HepG2 (cell line): ENCODE measurements around the gene MRPL14. TPM values are rescaled to one million over a fixed set of nuclear protein-coding genes. Genes with fewer than 3 reads are reported as not detected.

Experiments used
- ESRRA ChIP-seq: sonication (generic); formaldehyde crosslinking; IDR thresholded peaks from 2 replicates; pipeline ENCODE4 v1.5.1; 2020; ENCODE audit warnings: mild to moderate bottlenecking, low read depth, missing genetic modification reagents
- KLF12 ChIP-seq: sonication (generic); formaldehyde crosslinking; IDR thresholded peaks from 2 replicates; pipeline ENCODE4 v1.4.0; 2020; ENCODE audit warnings: missing genetic modification reagents, borderline replicate concordance
- NFE2L1 ChIP-seq: sonication (generic); formaldehyde crosslinking; IDR thresholded peaks from 2 replicates; pipeline ENCODE4 v1.4.0; 2020; ENCODE audit warnings: missing genetic modification reagents, mild to moderate bottlenecking, borderline replicate concordance
- POLR2G ChIP-seq: fragments of 200-400 bp; formaldehyde crosslinking; IDR thresholded peaks from 2 replicates; pipeline ENCODE4 v1.6.1; 2018; ENCODE audit warnings: mild to moderate bottlenecking, low read depth, low read length, moderate library complexity
- RELA ChIP-seq: sonication (generic); formaldehyde crosslinking; IDR thresholded peaks from 2 replicates; pipeline ENCODE4 v1.4.0; 2020; ENCODE audit warnings: missing genetic modification reagents
- SRSF1 ChIP-seq: fragments of 200-400 bp; formaldehyde crosslinking; optimal IDR thresholded peaks from 2 replicates; pipeline ENCODE3; 2017; ENCODE audit warnings: mild to moderate bottlenecking, low read depth, low read length, moderate library complexity
- ZBTB38 ChIP-seq: sonication (generic); formaldehyde crosslinking; IDR thresholded peaks from 2 replicates; pipeline ENCODE4 v1.5.1; 2020; ENCODE audit warnings: mild to moderate bottlenecking, missing genetic modification reagents
- ZFP37 ChIP-seq: sonication (generic); formaldehyde crosslinking; IDR thresholded peaks from 2 replicates; pipeline ENCODE4 v1.4.0; 2020; ENCODE audit warnings: missing genetic modification reagents, borderline replicate concordance
- ZFYVE20 ChIP-seq: sonication (generic); formaldehyde crosslinking; IDR thresholded peaks from 2 replicates; pipeline ENCODE4 v1.8.0; 2023; ENCODE audit warnings: low read depth, mild to moderate bottlenecking, moderate library complexity, missing genetic modification reagents, borderline replicate concordance
- ZMAT3 ChIP-seq: sonication (generic); formaldehyde crosslinking; conservative IDR thresholded peaks from 2 replicates; pipeline ENCODE4 v1.7.0; 2021; ENCODE audit warnings: missing genetic modification reagents
- ZNF136 ChIP-seq: sonication (generic); formaldehyde crosslinking; IDR thresholded peaks from 2 replicates; pipeline ENCODE4 v1.8.1; 2022; ENCODE audit warnings: low read depth, mild to moderate bottlenecking, moderate library complexity, missing genetic modification reagents
- ZNF30 ChIP-seq: sonication (generic); formaldehyde crosslinking; IDR thresholded peaks from 2 replicates; pipeline ENCODE4 v1.5.0; 2020; ENCODE audit warnings: mild to moderate bottlenecking, missing genetic modification reagents
- ZNF552 ChIP-seq: sonication (generic); formaldehyde crosslinking; IDR thresholded peaks from 2 replicates; pipeline ENCODE4 v1.9.0; 2022; ENCODE audit warnings: missing genetic modification reagents, mild to moderate bottlenecking, borderline replicate concordance
- ZNF749 ChIP-seq: sonication (generic); formaldehyde crosslinking; IDR thresholded peaks from 2 replicates; pipeline ENCODE4 v1.8.0; 2022; ENCODE audit warnings: mild to moderate bottlenecking, missing genetic modification reagents, moderate library complexity, borderline replicate concordance
- polyA plus RNA-seq, 8 experiments: library from polyadenylated mRNA; depleted of rRNA in 3 of 8; stranded (reverse) in 7 of 8; unstranded in 1 of 8; fragments of >200 nt; fragmentation: Illumina TruSeq in 4 of 8; extraction: Trizol in 4 of 8; gene quantifications; 2 replicates each; pipeline versions ENCODE4 v1.2.1 to v1.2.3, GENCODE V29; 2011 to 2016; ENCODE audit warnings: low read depth in 4 of 8, missing spikeins in 1 of 8, mixed read lengths in 1 of 8; ENCODE audit not compliant: insufficient read depth in 1 of 8
- total RNA-seq, 5 experiments: library from RNA; depleted of rRNA; stranded (reverse); fragments of >200 nt; fragmentation: Illumina TruSeq; extraction: Trizol; gene quantifications; 2 replicates each; pipeline ENCODE4 v1.2.3, GENCODE V29; 2016; ENCODE audit warnings: low read depth in 1 of 5
- TF ChIP-seq, protein P1 (sequence below): sonication (generic); formaldehyde crosslinking; IDR thresholded peaks from 2 replicates; pipeline ENCODE4 v1.5.1; 2020; ENCODE audit warnings: mild to moderate bottlenecking, missing genetic modification reagents, borderline replicate concordance
- TF ChIP-seq, protein P2 (sequence below): IDR thresholded peaks from 2 replicates; pipeline ENCODE4 v1.6.1; 2012; ENCODE audit warnings: inconsistent platforms
- TF ChIP-seq, protein P3 (sequence below): IDR thresholded peaks from 2 replicates; pipeline ENCODE4 v1.6.1; 2016; ENCODE audit warnings: mild to moderate bottlenecking, missing biosample characterization, missing genetic modification reagents
- TF ChIP-seq, protein P4 (sequence below): sonication (generic); formaldehyde crosslinking; IDR thresholded peaks from 2 replicates; pipeline ENCODE4 v1.4.0; 2020; ENCODE audit warnings: mild to moderate bottlenecking, missing genetic modification reagents
- TF ChIP-seq, protein P5 (sequence below): sonication (generic); formaldehyde crosslinking; IDR thresholded peaks from 2 replicates; pipeline ENCODE4 v1.8.1; 2023; ENCODE audit warnings: mild to moderate bottlenecking, inconsistent platforms, moderate library complexity, missing genetic modification reagents, borderline replicate concordance

The MRPL14 gene
- total and polyA plus RNA-seq, 2 of the 13 experiments (the other 11 are each of a cell fraction or from before 2014, with no cell fraction given): 157 to 178 TPM

DNA sequence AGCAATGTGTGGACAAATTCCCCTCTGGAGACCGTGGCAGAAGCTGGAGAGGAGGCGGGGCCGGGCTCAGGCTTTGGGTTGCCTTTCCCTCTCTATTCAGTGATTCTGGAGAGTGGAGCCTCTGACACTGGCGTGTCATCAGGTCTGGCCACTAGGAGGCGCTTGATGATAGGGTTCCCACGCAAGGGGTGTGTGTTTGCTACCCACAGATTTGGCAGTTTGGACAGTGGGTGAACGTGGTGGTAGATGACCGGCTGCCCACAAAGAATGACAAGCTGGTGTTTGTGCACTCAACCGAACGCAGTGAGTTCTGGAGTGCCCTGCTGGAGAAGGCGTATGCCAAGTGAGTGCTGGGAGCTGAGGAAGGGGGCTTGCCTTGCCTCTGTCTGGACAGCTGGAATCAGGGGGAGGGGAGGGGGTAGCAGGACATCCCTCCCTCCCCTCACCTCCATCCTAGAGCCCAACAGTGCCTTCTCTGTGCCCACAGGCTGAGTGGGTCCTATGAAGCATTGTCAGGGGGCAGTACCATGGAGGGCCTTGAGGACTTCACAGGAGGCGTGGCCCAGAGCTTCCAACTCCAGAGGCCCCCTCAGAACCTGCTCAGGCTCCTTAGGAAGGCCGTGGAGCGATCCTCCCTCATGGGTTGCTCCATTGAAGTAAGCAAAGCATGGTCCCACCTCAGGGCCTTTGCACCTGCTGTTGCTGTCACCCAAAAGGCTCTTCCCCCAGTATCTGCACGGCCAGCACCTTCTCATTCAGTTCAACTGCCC is 45.7 kb upstream of the MRPL14 start (continued):
- TF ChIP-seq ZNF136 (CRISPR knock-in tag) (no peak), ZNF749 (CRISPR knock-in tag) (0 out of 2 replicates have a peak, but pooled peaks have one; percentile 17), ZBTB38 (CRISPR knock-in tag) (0 out of 2 replicates have a peak, but pooled peaks have one; percentile 34), SRSF1 (no peak), ZFYVE20 (CRISPR knock-in tag) (no peak), POLR2G (no peak), ZNF30 (no peak), NFE2L1 (CRISPR knock-in tag) (no peak), ESRRA (CRISPR knock-in tag) (no peak), RELA (CRISPR knock-in tag) (no peak), KLF12 (CRISPR knock-in tag) (no peak), ZFP37 (CRISPR knock-in tag) (peak; percentile 75; the same call in 1 of the 2 replicates), ZMAT3 (CRISPR knock-in tag) (no peak), ZNF552 (CRISPR knock-in tag) (no peak)
- TF ChIP-seq, protein P1, sequence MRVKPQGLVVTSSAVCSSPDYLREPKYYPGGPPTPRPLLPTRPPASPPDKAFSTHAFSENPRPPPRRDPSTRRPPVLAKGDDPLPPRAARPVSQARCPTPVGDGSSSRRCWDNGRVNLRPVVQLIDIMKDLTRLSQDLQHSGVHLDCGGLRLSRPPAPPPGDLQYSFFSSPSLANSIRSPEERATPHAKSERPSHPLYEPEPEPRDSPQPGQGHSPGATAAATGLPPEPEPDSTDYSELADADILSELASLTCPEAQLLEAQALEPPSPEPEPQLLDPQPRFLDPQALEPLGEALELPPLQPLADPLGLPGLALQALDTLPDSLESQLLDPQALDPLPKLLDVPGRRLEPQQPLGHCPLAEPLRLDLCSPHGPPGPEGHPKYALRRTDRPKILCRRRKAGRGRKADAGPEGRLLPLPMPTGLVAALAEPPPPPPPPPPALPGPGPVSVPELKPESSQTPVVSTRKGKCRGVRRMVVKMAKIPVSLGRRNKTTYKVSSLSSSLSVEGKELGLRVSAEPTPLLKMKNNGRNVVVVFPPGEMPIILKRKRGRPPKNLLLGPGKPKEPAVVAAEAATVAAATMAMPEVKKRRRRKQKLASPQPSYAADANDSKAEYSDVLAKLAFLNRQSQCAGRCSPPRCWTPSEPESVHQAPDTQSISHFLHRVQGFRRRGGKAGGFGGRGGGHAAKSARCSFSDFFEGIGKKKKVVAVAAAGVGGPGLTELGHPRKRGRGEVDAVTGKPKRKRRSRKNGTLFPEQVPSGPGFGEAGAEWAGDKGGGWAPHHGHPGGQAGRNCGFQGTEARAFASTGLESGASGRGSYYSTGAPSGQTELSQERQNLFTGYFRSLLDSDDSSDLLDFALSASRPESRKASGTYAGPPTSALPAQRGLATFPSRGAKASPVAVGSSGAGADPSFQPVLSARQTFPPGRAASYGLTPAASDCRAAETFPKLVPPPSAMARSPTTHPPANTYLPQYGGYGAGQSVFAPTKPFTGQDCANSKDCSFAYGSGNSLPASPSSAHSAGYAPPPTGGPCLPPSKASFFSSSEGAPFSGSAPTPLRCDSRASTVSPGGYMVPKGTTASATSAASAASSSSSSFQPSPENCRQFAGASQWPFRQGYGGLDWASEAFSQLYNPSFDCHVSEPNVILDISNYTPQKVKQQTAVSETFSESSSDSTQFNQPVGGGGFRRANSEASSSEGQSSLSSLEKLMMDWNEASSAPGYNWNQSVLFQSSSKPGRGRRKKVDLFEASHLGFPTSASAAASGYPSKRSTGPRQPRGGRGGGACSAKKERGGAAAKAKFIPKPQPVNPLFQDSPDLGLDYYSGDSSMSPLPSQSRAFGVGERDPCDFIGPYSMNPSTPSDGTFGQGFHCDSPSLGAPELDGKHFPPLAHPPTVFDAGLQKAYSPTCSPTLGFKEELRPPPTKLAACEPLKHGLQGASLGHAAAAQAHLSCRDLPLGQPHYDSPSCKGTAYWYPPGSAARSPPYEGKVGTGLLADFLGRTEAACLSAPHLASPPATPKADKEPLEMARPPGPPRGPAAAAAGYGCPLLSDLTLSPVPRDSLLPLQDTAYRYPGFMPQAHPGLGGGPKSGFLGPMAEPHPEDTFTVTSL (CRISPR knock-in tag): no peak
- TF ChIP-seq, protein P2, sequence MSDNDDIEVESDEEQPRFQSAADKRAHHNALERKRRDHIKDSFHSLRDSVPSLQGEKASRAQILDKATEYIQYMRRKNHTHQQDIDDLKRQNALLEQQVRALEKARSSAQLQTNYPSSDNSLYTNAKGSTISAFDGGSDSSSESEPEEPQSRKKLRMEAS: no peak; the same call in 1 of the 2 replicates
- TF ChIP-seq, protein P3, sequence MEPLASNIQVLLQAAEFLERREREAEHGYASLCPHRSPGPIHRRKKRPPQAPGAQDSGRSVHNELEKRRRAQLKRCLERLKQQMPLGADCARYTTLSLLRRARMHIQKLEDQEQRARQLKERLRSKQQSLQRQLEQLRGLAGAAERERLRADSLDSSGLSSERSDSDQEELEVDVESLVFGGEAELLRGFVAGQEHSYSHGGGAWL (CRISPR knock-in tag): no peak
- TF ChIP-seq, protein P4, sequence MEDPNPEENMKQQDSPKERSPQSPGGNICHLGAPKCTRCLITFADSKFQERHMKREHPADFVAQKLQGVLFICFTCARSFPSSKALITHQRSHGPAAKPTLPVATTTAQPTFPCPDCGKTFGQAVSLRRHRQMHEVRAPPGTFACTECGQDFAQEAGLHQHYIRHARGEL: no peak
- TF ChIP-seq, protein P5, sequence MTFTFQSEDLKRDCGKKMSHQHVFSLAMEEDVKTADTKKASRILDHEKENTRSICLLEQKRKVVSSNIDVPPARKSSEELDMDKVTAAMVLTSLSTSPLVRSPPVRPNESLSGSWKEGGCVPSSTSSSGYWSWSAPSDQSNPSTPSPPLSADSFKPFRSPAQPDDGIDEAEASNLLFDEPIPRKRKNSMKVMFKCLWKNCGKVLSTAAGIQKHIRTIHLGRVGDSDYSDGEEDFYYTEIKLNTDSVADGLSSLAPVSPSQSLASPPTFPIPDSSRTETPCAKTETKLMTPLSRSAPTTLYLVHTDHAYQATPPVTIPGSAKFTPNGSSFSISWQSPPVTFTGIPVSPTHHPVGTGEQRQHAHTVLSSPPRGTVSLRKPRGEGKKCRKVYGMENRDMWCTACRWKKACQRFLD (CRISPR knock-in tag): no peak
